Upper lobe of right lung (tissue), 1 donor: ENCODE data around the gene SHE. TPM values are rescaled to one million over a fixed set of nuclear protein-coding genes. Genes with fewer than 3 reads are reported as not detected.

ENCODE experiments used
- ATAC-seq: fragments of 200-7000 bp; cut with Tn5 transposase; one replicate; pipeline ENCODE4 v1.9.1; 2020; ENCODE audit warnings: mild to moderate bottlenecking, moderate library complexity
- DNase-seq: peaks from one replicate; pipeline ENCODE4 v3.0.0-alpha.2; 2020
- H3K27ac ChIP-seq: fragments of 200-600 bp; one replicate; pipeline ENCODE4 v1.8.0; 2022
- H3K27me3 ChIP-seq: fragments of 200-600 bp; one replicate; pipeline ENCODE4 v1.8.0; 2022; ENCODE audit warnings: mild to moderate bottlenecking
- H3K36me3 ChIP-seq: fragments of 200-600 bp; one replicate; pipeline ENCODE4 v1.8.0; 2022
- H3K4me1 ChIP-seq: fragments of 200-600 bp; one replicate; pipeline ENCODE4 v1.8.0; 2022
- H3K4me3 ChIP-seq: fragments of 200-600 bp; one replicate; pipeline ENCODE4 v1.8.0; 2022; ENCODE audit warnings: mild to moderate bottlenecking
- H3K9me3 ChIP-seq: fragments of 200-600 bp; one replicate; pipeline ENCODE4 v1.8.0; 2022
- CTCF ChIP-seq: fragments of 200-600 bp; IDR thresholded peaks from one replicate; pipeline ENCODE4 v1.8.0; 2022; ENCODE audit warnings: antibody characterized with exemption
- intact Hi-C: fragments of 100-400 bp; cut with DNase I; formaldehyde crosslinking; loops from one replicate; pipeline ENCODE4 v1.11.0; 2022
- total RNA-seq: library from RNA; stranded (reverse); fragmentation: NEBNext Ultra II Directional; extraction: Animal tissue kit (Norgen Biotek cat#: 25700); gene quantifications from one replicate; pipeline ENCODE4 v1.2.1, GENCODE V29; 2021
- donor health status: DM: no; HTN: yes; CAD: no; lungs with severe emphysema.

SHE gene
- total RNA-seq, 1 donor from 2014 or later = 48.3 TPM

GRCh38 chr1:154443274-154444013, 58.8 kb downstream of the SHE start:
- Histone ChIP-seq H3K36me3 (peaks cover 42% of the 10 kb centered on the region), H3K4me1 (peaks cover 41% of the 10 kb centered on the region), H3K9me3 (no peaks in the 10 kb centered on the region), H3K27ac (no peak overlapping the region), H3K4me3 (no peak overlapping the region), H3K27me3 (no peaks in the 10 kb centered on the region)
- intact Hi-C loops = no loop called here
- DNase-seq (no peak), ATAC-seq (no peak)
- no peak for TF ChIP-seq CTCF

- intact Hi-C loops = no loop called here
- peak; percentile 35 for TF ChIP-seq CTCF
- DNase-seq = no peak
- H3K36me3 ChIP-seq = peaks cover 45% of the 10 kb centered on the region
- H3K4me3 ChIP-seq = no peak overlapping the region
- peak overlapping the region; percentile 72 for H3K27ac ChIP-seq
- no peaks in the 10 kb centered on the region for H3K9me3 ChIP-seq
- H3K27me3 ChIP-seq = no peaks in the 10 kb centered on the region
- ATAC-seq = peak; percentile 60
- peaks cover 41% of the 10 kb centered on the region for H3K4me1 ChIP-seq
Observed at GRCh38 chr1:154442006-154442740, 60.0 kb downstream of the SHE start.

GRCh38 chr1:154441241-154441888, 60.8 kb downstream of the SHE start:
- intact Hi-C loops = no loop called here
- peaks cover 47% of the 10 kb centered on the region for H3K36me3 ChIP-seq
- H3K4me1 ChIP-seq = peaks cover 36% of the 10 kb centered on the region
- no peaks in the 10 kb centered on the region for H3K27me3 ChIP-seq
- no peaks in the 10 kb centered on the region for H3K9me3 ChIP-seq
- ATAC-seq (no peak), DNase-seq (no peak)
- H3K4me3 ChIP-seq = no peak overlapping the region
- TF ChIP-seq CTCF = no peak
- peak overlapping the region; percentile 72 for H3K27ac ChIP-seq

GRCh38 chr1:154440036-154440804, 62.0 kb downstream of the SHE start:
- no peaks in the 10 kb centered on the region for H3K27me3 ChIP-seq
- no peak overlapping the region for H3K4me3 ChIP-seq
- ATAC-seq = peak; percentile 3
- peaks cover 40% of the 10 kb centered on the region for H3K4me1 ChIP-seq
- no peak for DNase-seq
- TF ChIP-seq CTCF = no peak
- peaks cover 51% of the 10 kb centered on the region for H3K36me3 ChIP-seq
- peak overlapping the region; percentile 72 for H3K27ac ChIP-seq
- no peaks in the 10 kb centered on the region for H3K9me3 ChIP-seq
- intact Hi-C loops = no loop called here

GRCh38 chr1:154436433-154436832, 65.8 kb downstream of the SHE start:
- Histone ChIP-seq H3K9me3 (no peaks in the 10 kb centered on the region), H3K27ac (no peak overlapping the region), H3K4me3 (no peak overlapping the region), H3K36me3 (peaks cover 51% of the 10 kb centered on the region), H3K27me3 (no peaks in the 10 kb centered on the region), H3K4me1 (peaks cover 38% of the 10 kb centered on the region)
- intact Hi-C loops = no loop called here
- ATAC-seq = no peak
- no peak for TF ChIP-seq CTCF
- DNase-seq = no peak
